GM21360 (cell line): Measurements from ENCODE around the gene EDEM3.
"Not testable (repeated sequence)": the region's sequence is repeated elsewhere in the genome, so short reads cannot be mapped to it uniquely, and the experiment has no call there.

Source experiments
- ATAC-seq: cut with Tn5 transposase; IDR thresholded peaks from one replicate; pipeline ENCODE4 v1.9.1; 2021; ENCODE audit warnings: mild to moderate bottlenecking, moderate library complexity; ENCODE audit not compliant: unreplicated experiment

The EDEM3 gene

DNA sequence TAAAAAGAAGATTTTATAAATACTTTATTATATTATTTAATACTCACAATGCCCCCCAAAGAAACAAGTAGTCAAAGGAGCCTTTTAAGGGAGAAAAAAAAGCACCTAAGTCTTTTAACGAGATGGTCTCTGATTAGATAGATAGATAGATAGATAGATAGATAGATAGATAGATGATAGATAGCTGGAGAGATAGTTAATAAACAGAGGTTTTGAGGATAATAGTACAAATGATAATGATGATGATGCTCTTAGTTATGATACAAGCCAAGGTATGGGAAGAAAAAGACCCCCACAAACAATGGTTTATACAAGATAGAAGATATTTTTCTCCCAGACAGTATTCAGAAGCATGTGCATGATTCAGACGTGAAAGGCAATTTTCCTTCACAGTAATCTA lies 14.6 kb upstream of the EDEM3 start:
- no peak for ATAC-seq

DNA sequence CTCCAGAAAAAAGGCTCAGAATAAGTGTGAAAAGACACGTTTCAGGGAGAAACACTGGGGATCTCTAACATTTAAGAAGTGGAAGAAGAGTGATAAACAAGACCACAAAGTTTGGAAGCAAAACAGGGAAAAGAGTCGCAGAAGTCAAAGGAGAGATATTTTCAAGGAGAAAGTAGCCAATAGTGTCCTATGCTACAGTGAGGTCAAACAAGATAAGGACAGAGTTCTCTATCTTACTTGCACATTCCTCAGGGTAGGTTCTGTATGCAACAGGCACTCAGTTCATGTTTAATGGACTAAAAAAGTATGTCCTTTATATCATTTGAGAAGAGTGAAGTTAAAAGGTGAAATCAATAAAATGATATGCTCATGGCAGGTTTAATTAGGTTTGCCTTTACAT lies 13.8 kb upstream of the EDEM3 start:
- no peak for ATAC-seq

DNA sequence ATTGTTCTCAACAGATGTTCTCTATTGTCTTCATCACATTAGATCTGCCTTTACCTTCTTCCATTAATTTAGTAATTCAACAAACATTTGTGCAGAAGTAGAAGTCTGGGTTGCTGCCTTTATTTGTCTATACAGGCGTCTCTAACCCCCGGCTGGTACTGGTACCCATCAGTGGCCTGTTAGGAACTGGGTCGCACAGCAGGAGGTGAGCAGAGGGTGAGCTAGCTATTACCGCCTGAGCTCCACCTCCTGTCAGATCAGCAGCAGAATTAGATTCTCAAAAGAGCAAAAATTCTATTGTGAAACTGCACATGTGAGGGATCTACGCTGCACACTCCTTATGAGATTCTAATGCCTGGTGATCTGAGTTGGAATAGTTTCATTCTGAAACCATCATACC lies 12.9 kb upstream of the EDEM3 start:
- no peak for ATAC-seq

DNA sequence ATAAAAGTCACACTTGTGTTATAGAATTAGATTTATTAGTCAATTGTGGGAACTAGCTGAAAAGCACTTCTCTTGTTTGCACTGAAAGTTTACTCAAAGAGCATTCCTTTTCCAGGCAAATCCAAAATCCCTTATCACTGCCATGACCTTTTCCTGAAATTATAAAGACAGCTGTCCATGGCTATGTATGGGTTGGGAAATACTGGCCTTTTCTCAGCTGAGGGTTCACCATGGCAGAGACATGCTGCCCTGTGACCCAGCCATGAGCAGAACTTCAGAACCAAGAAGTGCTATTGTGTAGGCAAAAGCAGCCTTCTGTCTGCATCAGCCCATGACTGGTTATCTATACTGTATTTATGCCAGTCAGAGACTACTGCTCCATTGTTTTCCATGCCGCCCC lies 9.8 kb upstream of the EDEM3 start:
- no peak for ATAC-seq

DNA sequence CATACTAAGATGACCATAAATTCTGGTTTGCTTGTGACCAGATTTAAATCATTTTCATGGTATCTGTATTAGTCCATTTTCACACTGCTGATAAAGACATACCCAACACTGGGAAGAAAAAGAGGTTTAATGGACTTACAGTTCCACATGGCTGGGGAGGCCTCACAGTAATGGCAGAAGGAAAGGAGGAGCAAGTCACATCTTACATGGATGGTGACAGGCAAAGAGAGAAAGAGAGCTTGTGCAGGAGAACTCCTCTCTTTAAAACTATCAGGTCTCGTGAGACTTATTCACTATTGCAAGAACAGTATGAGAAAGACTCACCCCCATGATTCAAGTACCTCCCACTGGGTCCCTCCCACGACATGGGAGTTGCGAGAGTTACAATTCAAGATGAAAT lies 8.9 kb upstream of the EDEM3 start:
- ATAC-seq: not testable (repeated sequence)

DNA sequence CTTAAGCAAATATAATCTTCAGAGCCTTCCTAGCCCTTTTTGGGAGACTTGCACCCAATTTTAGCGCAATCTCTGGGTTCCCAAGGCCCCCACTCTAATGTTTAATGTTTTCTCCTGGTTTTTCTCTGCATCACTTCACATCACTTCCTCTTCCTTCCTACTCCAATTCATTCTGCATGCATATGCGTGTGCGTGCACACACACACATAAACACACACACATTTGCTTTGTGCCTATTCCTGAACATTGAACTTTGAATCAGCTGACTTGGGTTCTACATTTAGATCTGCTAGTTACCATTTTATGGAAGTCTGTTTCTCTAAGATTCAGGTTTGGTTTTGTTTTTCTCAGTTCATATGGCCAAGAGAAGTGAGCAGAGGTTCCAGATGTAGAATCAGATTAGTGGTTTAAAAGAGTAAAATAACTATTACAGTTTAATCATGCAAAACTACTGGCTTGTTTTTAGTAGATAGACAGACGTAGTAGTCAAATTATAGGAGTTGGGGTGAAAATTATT lies 7.4 kb upstream of the EDEM3 start:
- no peak for ATAC-seq

DNA sequence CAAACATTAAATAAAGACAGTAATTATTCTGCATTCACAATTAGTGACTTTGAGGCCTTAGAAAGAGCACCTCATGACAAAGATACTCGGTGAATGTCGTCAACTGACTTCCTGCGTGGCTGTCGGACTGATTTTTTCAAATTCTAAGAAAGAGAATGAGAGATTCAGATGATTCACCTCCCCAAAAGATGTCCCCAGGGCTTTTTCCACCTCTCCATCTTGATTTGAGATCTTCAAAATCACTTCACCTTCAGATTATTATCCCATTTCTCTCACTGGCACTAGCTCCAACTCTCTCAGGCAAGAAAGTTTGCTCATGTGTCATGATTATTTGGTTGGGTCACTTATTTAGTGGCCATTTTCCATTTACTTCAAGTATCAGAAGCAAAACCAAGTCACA lies 5.0 kb upstream of the EDEM3 start:
- ATAC-seq: no peak

DNA sequence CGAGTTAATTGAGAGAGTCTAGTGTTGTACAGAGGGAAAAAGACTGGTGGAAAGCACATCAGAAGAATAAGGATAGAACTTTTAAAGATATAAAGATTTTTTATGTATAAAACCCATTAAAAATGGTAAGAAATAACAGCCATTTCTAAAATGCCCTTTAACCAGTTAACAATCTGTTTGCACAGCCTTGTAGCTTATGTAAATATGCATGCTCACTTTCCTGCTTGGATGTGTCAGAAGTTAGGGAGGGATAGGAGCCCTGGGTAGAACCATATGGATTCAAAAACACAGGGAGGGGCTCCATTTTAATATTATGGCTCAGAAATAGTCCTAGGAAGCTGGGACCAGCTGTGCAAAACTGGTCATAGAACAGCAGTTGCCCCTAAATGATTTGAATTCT lies 4.5 kb upstream of the EDEM3 start:
- no peak for ATAC-seq

DNA sequence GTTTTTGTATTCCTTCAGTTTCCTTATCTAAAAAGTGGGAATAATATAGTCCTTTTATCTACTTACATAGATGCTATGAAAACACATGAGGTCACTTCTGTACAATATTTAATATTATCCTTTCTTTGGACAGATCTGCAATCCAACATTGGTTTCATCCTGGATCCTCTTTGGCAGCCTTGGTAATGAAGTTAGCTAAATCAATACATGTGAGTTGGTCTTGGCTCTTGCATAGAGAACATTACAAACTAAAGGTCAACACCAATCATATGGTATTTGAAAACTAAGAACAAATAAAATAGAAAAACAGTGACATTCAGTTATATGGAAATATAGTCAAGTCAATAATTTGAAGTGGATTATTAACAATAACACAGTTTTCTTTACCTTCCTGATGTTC lies 3.2 kb upstream of the EDEM3 start:
- no peak for ATAC-seq

DNA sequence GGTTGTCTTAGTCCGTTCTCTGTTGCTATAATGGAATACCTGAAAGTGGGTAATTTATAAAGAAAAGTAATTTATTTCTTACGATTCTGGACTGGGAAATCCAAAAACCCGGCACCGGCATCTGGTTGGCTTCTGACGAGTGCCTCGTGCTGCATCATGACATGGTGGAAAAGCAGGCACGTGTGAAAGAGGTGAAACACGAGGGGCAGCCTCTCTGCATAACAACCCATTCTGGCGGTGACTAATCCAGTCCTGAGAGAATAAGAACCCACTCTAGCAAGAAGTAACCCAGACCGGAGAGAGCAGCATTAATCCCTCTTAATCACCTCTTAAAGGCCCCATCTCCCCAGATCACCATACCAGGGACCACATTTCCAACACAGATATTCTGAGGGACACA lies 2.7 kb upstream of the EDEM3 start:
- no peak for ATAC-seq

DNA sequence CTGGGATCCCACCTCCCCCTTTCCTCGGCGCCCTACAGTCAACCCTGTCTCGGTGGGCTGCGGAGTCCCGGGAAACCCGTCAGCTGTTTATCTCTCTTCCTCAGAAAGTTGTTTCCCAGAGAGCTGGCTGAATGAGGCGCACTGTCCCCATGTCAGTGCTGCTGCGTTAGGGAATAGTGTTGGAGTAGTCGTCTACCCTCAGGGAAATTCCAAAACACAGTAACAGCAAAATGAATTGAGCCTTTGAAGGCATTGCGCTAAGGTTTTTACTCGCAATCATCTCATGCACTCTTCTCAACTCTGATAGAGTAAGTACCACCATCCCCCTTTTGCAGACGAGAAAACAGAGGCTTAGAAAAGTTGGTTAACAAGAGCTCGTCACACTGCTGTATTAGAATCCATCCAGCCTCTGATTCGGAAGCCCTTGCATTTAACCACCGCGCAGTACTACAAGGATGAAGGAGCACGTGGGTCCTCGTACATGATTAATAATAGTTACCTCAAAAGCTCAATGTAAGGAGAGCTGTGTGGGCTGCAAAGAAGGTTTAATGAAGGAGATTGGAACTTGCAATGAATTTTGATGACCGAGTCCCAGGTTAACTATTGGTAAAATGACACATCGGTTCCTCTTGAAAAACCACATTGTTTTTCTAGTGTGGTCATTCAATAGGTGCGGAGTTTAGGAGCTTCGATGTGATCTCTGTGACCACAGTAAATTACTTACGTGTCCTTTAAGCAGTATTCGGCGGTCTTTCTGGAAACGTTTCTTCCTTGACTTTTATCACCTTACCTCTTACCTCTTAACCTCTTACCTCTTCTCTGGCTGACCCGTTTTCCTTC lies 788 bp upstream of the EDEM3 start:
- ATAC-seq: no peak

DNA sequence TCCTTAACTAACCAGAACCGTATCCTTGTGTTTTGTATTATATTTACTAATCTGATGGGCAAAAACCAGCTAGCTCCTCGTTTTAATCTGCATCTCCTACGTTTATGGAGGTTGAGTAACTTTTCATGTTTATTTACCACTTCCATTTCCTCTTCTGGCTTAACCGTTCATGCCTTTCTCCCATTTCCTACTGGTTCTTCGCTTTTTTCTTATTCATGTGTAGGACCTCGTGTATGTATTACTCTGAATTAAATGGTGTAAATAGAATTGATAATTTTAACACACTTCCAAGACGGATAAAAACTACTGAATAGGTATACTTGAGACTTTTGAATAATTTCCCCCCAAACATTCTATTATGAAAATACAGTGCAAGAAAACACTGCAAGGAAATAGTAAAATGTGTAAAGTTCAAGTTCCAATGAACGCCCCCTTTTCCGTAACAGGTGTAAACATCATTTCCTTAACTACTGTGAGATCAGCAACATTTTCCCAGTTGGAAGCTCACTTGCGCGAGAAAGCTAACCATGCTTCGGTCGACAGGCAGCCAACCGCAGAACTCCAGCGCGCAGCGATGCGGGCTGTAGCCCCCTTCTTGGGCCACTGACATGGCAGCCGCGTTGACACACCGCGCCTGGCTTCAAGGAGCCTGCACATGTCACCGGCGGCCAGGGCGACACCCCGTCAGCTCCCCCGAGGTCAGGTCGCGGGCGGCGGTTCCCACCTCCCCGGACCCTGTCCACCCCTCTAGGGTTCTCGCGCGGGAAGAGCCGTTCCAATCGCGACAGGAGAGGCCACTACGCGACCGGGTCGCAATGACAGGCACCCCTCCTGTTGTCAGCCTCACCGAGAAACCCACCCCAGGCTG lies 816 bp downstream of the EDEM3 start:
- ATAC-seq: peak; percentile 15

DNA sequence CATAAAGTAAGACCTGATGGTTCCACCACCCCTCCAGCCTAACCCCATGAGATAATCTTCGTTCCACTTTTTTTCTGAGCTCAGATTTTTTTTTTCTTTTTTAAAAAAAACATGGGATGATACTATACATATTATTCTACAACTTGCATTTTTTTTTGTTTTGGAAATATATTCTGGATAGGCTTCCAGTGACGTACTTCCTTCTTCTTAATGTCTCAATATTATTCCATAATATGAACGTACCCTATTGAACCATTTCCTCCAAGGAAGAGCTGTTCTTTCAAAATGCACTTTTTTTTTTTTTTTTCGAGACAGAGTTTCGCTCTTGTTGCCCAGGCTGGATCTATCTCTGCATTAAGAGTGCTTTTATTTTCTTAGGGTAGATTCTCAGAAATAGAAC lies 1.5 kb downstream of the EDEM3 start:
- ATAC-seq: no peak

DNA sequence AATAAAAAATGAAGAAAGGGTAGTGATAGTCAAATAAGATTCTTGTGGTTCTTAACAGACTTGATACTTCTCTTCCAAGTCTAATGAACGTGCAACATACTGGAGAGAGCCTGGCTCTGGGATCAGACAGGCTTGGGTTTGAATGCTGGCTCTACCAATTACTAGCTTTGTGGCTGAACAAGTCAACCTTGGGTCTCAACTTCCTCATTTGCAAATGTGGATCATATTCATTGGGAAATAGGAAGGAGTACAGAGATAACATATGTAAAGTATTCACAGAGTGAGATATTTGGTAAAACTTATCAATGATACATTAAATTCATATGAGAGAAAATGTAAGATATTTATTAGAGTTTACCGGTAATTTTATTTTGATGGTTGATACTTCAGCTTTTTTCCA lies 2.0 kb downstream of the EDEM3 start:
- ATAC-seq: no peak

DNA sequence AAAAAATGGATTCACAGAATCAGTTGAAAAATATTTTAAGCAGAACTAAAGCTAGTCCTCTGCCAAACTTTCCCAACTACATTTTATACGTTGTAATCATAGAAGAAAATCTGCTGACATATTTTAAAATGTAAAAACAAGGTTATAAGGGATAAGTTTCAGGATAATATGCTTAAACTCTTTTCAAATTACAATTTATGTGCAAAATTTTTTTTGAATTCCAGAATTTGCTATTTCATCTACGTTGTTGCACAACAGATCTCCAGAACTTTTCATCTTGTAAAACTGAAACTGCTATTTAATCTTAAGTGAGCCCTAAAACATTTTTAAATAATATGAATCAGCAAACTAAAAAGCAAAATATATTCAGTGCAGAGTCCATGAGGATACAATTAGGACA lies 5.9 kb downstream of the EDEM3 start:
- no peak for ATAC-seq

DNA sequence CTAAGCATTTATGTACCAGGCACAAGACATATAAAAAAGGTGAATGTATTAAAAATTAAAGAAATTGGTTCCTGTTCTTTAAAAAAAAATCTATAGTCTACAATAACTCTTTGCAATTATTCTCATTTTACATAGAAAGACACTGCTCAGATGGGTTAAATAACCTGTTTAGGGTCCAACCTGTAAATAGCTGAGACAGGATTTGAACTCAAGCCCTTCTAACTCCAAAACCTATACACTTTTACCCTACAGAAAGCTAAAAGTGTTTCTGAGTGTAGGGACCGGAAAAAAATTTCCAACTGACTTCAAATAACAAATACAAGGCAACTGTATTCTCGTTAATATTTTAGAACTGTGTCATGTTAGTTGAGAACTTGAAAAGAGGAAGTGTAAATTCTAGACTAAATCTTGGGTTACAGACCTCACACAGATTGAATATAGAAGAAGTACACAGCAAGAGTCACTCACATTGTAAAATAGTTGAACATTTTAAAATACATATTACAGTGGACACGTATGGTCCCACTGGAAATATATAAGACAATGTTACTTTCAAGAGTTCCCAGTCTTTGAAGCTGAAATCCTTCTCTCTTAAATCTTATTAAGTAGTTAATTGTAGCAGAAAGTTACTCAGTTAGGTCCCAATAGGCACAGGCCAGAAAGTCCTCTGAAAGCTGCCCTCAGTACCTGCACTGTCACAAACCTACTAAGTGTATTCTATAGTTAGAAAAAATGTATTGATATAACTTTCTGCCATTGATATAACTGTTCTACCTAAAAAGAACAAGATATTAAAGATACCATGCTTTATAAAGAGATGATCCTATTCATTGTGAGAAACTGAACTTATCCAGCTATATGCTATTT lies 7.3 kb downstream of the EDEM3 start:
- peak; percentile 72 for ATAC-seq

DNA sequence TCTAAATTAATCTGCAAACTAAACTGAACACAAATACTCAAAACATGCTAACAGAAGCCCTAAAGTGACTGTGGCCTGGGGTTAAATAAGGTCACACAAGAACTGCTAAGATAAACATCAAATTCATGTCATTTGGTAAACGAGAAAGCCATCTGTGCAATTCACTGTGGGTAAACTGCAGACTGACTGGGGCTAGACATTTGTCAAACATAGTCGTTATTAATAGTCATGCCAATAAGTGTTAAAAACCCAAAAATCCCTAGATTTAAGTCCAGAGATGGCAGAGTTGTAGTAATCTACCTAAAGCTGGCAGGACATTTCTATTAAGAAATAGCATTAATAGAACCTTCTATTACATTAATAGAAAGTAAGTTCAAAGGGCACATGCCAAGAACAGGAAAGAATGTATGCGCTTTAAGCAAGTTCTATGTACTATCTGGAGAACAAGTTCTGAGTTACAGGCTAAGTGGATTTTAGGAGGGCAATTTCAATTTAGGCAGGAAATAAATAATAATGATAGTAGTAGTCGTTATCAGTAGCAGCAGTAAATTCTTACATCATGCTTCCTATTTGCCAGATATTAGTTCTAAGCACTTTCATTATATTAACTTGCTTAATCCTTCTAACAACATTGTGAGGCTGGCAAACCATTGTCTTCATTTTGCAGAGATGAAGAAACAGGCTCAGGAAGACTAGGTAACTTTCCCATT lies 8.6 kb downstream of the EDEM3 start:
- ATAC-seq: no peak

DNA sequence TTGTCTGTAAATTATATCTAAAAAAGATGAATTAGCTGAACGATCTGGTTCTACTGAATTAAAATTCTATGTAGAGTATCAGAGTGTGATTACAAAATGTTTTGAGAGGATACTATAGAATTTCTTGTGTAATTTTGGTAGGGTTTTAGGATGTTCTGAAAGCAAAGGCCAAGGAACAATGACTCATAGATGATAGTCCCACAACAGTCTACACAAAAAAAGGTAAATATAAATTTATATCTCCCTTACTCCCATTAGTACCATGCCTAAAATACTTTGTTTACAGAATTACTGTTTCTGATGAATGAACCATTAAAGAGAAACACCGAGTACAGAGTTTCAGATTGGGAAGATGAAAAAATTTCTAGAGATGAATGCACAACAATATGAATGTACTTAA lies 9.5 kb downstream of the EDEM3 start:
- no peak for ATAC-seq

DNA sequence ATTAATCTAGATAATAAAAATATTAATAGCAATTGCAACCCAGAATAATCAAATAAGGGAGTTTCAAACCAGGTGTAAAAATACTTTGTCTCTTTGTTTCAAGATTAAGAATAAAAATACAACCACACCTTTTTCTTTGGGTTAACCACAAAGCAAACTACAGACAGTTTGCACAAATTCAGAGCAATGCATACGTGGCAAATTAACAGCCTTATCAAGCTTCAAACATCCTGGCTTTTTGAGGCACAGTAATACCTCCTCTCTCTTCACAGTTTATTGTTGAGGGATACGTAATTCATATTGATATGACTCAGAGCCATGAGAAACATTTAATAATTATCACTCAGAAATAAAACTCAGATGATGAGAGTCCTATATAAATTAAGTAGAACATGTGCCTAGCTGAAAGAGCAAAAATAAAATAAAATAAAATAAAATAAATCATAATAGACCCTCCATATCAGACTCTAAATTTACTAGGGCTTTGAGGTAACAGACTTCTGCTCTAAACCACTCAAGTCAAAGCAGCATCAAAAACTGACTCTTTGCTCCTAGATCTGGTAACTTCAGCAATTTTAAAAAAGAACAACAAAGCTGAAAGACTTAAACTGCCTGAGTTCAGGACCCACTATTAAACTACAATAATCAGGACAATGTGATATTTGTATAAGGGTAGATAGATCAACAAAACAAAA lies 11.4 kb downstream of the EDEM3 start:
- peak; percentile 42 for ATAC-seq

DNA sequence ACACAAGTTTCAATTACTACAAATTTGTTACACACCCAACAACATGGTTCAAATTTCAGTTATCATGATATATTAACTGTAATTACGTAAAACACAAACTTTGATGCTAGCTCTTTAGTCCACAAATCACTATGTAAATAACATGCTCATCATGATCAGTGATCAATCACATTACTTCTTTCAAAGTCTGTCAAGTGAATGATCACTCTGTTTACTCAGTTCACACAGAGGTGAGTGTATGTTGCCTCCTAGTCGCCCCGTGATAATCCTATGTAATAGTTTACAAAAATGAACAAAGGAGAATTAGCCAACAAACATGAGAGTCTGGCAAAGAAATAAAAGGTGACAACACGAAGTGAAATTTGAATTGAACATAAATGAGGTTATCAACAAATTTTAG lies 14.3 kb downstream of the EDEM3 start:
- ATAC-seq: no peak
